GM03348 (cell line): ENCODE results near the gene UPK1B.

Source experiments
- DNase-seq: peaks from one replicate; pipeline ENCODE4 v3.0.0; 2012; ENCODE audit warnings: low spot score

Gene UPK1B

DNA sequence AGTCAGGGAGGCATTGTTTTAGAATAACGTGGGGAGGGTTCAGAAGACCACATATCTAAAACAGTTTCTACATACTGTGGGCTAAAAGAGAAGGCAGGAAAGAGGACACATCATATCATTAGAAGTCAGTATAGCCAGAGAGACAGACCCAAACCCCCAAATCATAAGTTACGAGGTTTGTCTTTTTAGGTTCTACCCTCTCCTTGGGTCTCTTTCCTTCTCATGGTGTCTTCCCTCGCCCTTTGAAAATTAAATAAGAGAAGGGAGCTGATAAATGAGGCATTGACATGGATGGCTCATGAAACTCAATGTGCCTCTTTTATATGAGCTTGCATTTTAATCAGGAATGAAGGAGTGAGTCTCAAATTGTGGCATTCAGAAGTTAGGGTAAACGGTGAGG is 3.4 kb downstream of the UPK1B start:
- DNase-seq = no peak

DNA sequence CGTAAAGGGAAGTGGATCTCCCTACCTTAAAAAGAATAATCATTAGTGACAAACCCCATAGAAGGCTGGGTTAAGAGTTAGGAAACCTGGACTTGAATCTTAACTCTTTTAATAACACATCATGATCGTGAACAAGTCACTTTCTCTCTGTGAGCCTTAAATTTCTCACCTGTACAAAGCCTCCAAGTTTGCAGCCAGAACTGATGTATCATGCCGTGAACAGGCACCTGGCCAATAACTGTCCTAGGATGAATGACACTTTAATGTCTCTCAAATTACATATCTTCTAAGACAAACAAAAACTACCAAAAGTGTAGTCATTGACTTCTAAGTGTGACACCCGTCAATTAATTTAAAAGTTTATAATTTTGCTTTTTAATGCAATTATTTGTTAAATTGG is 3.9 kb downstream of the UPK1B start:
- DNase-seq = no peak

DNA sequence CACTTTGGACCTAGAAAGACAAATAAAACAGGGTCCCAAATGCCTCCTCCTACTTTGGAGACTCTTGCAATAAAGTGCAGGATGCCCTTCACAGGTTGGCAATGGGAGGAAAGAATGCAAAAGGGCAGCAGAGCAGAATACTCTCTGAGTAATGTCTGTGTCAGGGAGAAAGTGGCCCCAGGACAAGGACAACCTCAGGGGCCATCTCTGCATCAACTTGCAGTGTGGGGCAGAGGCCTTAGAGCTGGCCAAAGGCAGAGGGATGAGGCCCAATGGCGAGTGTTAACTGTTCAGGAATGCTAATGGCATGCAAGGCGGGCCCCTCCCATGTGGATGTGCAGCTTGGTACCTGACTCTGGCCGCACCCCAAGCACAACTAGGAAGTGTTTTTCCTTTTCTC is 8.4 kb downstream of the UPK1B start:
- peak; percentile 54 for DNase-seq

DNA sequence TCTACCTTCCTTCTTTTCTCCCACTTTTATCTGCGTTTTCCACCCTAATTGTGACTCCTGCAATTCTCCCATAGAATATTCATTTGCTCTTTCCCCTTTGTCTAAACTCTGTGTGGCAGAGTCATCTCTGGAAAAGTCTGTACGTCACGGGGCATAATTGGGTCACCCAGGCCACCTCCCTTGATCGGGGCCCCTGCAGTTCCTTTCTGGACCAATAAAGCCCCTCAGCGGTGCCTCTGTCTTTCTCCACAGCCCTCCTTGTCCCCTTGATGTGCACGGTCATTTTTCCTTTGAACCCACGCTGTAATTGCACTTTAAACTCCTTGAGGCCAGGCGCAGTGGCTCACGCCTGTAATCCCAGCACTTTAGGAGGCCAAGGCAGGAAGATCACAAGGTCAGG is 10.7 kb downstream of the UPK1B start:
- no peak for DNase-seq

DNA sequence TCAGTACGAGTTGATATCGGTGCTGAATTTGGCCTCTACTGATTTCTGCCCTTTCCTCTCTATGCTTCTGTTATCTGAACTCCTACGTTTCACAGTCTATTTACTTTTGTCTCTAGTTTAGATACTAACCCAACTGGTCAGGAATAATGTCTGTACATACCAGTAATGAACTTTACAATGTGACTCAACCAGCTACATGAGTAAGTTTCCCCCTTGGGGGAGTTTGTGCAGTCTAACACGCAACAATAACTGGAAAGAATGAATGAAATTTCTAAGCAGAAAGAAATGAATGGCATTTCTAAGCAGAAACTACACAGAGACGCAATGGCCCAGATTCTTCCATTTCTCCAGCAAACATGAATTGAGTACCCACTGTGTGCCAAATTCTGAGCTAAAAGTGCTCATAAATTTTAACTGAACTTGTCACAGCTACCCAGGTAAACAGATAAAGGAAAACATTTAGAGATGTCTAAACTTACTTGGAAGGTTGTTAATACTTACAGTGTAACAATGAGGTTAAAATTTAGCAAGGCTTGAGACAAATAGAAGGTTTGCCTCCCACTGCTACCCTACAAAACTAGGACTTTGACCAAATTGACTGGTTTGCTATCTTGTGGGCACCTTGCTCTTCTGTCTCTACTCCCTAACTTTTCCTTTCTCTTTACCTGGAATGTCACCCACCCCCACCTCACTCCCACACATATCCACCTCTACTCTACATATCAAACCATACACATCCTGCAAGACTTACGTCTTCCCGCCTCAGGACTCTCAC is 11.6 kb downstream of the UPK1B start:
- peak; percentile 78 for DNase-seq

DNA sequence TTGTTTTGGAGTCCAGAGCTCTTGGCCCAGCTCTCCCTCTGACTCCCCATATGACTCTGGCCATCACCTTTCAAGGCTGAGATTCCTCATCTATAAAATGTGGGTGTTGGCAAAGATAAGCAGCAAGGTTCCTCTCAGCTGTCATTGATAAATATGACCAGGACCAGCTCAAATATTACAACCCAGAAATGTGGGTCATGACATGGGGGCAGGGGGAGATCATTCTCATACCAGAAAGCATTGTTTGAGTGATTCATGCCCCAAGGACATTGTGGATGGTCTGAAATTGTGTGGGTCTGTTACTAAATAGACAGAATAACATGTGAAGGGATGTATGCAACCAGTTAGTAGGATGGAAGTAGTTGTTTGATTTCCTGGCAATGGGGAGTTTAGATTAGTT is 13.9 kb downstream of the UPK1B start:
- no peak for DNase-seq

DNA sequence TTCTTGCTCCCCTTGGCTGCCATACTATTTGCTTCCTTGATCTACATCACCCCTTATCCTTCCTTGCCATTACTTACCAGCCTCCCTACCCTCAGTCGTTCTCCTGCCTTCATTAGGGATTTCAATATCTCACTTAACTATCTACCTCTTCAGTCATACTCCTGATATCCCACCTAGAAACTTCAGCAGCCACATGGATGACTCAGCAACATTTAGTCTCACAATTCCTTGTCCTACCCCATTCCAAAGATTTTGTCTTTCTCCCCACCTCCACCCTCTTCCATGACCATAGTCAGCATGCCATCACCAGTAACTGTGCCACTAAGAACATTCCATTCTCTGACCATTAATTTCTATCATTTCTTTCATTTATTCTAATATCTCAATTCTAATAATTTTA is 18.4 kb downstream of the UPK1B start:
- DNase-seq = no peak

DNA sequence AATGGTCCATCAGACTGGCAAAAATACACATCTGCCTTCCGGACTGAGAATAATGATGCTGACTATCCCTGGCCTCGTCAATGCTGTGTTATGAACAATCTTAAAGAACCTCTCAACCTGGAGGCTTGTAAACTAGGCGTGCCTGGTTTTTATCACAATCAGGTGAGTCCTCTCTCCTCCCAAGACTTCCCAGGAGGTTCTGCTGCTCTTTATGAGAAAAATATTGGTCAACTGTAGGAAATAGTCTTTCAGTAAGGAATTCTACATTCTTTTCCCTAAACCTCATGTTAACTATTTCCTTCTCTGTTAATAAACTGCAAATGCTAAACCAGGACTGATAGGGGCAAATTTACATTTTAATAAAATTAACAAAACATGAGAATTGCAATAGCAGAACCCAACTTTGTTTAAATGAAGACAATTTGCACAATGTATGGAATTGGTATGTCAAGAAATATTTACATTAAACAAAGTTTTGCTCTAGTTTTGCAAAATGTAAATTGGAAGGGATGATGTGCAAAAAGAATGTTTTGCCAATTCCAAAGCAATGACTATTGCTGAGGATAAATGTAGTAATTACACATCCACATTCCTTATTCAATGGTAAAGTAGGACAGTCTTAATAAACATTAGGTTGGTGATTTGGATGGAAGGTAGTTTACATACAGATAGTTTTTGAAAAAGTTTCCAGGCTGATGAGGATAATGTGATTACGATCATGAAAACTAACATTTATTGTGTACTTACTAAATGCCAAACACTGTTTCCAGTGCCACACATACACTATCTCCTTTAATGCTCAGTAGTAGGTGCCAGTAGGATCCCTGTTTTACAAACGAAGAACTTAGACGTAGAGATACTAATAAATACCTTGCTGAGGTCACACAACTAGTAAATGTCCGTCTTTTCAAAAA is 21.1 kb downstream of the UPK1B start:
- DNase-seq = peak; percentile 36

DNA sequence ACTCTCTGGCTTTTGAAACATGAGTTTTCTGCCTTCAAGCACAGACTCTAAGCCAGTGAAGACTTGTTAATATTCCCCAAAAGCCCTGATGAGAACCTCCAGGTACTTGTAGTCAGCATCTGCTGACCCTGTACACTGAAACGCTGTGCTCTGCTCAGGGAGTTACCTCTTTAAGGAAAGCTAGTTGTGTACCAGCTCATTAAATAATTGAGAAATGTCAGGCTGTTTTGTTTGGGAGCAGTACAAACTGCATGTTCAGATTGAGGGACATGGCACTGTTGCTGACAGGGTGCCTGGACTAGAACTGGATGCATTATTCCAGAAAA is 21.7 kb downstream of the UPK1B start:
- no peak for DNase-seq

DNA sequence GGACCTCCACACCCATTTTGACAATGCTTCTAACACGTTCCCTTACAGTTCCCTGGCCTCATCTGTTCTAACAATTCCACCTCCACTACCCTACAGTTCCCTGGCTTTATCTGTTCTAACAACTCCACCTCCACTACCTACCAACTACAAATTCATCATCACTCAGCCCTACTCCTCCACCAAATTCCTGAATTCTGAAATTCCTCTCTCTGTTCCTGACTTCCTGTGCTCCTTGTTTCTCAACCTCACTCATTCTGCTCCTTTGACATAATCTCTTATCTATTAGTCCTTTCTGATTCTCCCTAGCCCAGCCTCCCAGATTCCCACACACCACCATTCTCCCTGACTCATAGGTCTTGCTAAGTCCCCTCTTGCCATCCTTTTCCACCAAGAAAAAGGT is 22.5 kb downstream of the UPK1B start:
- DNase-seq = no peak

DNA sequence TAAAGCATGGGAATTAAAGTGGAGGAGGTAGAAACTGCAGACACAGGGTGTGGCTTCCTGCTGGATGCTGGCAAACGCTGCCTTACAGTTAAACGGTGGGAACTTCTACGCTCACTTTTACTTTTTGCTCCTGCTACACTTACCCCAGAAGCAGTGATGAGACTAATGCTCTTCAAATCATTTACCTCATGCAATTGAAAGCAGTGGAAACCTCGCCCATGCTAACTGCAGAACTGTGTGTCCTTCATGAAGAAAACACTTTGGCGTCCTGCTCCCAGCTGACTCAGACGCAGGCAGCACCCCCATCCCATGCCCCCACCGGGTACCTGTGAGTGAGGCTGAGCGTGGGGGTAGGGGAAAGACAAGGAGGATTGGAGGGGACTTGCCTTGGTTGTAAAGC is 31.8 kb downstream of the UPK1B start:
- no peak for DNase-seq

DNA sequence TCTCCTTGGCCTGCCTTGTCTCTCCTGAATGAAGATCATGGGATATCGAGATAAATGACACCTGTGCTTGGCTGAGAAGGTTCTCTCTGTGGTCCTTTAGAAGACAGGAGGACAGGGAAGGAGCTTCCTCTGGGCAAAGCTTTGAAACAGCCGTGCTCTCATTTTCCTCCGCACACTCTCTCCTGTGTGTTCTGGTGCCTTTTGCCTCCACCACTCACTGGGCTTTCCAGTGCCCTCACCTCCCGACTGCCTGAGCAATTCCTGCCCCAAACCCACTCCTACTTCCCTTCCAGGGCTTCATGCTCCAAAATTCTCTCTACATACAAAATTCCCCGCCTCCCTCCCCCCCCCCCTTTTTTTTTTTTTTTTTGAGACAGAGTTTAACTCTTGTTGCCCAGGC is 32.3 kb downstream of the UPK1B start:
- DNase-seq = no peak

DNA sequence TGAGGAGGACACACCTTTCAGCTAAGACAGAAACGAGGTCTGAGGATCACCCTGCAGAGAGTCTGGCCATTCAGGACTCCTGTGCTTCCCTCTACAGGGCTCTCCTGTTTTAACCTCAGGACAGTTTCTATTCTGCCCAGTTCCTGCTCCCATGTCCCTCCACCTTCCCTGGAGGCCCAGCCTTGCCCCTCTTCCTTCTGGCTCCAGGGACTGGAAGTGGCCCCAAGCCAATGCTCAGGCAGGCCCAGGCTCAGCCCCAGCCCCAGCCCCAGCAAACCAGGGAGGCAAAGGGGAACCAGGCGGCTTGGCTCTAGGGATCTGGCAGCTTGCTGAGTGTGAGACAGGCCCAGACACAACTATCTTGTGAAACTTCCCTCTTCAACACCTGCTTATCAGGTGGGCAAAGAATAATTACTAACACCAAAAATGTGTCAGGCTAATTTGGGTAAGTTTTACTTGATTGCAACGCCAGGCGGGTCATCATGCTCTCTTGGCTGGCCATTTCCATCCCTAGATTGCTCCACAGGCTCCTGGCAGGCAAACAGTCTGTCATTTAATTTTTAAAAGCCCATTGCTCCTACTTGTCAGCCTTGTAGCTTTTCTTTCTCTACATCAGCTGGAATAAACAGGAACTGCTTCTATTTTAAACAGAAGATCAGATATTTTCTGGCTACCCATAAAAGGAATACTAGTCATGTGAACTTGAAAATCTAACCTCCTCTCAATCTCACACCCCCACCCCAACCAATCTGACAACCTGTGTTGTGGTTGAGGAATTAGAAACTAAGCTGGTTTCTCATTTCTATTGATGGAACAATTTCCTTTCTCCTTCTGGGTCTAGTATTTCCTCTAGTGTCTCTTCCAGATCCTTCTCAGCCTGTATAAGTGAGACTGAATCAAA is 33.5 kb downstream of the UPK1B start:
- DNase-seq = no peak

DNA sequence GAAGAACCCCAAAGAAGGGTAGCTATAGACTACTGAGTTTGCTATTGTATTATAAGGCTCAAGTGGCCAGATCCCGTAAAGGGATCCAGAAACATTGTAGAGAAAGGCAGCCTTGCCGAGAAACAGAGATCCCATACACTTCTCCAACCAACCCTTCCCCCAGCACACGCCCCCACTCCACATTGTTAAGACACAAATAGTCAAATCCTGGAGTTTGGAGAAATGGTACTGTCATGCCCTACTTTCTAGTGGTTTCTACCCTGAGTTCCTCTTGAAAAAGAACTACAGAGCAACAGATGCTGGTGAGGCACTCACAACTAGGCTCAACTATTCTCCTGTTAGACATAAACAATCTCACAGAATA is 34.1 kb downstream of the UPK1B start:
- no peak for DNase-seq

DNA sequence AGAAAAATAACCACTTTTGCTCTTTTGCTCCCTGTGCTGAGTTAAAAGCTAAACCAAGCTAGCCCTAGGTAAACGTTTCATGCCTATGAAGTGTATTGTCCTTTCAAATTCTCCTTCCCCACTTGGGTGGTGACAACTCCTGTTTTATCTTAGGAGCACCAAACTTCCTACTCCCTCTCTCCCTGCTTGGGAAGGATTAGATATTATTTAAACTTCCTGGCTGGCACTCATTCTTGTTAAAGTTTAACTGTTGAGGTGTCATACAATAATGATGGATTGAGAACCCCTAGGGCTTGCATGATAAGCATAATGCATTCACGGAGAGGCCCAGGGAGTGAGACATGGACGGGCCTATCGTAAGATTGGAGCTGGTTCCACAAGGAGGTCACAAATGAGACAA is 37.8 kb downstream of the UPK1B start:
- no peak for DNase-seq

DNA sequence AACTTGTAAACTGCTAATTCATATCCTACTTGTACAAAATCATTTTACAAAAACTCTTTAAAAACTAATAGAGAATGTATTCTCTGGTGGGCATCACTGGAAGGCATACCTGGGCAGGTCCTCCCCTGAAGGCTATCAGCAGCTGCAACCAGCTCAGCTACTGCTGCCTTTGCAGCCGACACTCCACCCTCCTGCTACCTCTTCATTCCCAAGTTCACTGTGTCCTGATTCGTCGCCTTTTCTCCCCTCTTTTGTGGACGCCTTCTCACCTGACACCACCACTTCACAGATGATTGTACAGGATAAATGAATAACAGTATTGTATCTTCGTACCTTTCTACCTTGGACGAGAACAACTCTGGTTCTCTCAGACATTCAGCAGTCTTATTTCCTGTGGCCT is 38.4 kb downstream of the UPK1B start:
- no peak for DNase-seq

DNA sequence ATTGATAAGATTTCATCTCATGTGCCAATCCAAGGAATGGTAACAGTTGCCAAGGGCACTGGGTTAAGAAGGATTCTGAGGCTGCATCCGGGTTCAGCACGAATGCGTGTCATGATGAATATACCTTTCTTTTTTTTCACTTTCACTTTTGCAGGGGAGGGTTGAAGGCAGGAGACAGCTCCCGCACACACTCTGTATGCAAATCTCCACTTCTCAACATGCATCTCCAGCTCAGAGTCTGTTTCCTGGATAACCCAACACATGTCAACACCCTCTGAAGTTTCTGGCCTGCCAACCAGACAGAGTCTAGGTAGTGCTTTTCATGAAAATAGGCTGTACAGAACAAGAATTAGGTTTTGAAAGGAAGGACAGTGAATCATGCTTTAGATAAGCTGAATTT is 45.7 kb downstream of the UPK1B start:
- no peak for DNase-seq

DNA sequence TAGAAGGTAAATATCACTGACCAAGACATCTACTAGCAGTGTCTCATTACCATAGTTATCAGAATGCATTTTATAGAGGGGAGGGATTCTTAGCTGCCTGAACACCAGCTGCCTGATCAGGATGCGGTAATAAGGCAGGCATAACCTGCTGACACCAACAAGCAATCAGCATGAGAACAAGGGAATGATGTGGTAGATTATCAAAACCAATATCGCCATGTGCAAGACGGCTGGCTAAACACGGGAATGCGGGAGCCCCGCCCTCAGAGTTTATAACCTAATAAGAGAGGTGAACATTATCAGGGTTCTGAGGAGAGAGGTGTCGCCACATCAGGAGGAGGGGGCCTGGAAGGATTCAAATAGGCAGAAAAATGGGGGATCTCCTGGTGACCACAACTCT is 46.8 kb downstream of the UPK1B start:
- no peak for DNase-seq

DNA sequence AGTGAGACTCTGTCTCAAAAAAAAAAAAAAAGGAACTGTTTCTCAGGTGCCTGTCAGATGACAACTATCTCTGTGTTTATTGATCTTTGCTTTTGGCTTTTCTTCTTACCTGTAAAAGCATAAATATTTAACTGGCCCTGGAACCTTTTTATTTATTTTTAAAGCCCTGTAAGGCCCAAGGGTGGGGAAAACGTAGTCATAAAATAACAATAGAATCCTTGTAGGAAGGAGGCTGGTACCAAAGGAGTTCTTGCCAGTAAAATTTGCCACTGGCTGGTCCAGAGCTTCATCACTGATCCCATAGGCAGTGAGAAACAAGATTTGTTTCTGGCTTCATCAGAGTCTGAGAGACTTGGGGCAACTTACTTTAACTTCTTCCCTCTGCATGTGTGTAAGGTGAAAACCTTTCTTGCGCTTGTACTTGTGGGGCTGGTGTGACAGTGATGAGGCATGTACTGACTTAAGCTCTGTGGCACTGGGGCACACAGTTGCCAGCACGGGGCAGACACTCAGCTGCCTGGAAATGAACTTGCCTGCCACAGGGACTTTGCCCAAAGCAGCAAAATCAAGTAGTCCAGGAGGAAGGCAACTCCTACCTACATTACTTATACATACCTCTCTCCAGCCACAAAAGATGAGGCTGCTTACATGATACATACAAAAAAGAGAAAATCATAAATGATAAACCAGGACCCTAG is 47.7 kb downstream of the UPK1B start:
- no peak for DNase-seq

DNA sequence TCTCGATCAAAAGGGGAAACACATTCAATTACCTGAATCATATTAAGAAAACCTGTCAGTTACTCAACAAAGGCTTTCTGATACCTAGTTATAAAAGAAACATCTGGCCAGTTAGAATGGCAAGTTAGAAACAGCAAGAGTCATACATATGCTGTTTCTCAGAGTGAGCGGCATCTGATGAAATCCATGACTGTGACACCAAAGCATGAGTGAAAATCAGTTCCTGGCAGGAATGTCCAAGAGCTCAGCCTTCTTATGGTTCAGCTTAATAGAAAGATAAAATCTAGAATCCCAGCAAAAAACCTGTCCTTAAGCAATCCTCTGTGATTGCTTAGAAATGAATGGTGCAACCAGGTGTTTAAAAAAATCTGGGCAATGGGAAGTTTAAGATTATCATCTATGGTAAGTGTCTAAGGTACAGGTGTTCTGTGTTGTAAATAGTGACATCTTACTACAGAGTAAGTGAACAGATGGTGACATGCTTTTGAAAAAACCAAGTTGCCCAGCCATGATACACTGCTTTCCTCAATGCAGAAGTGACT is 48.5 kb downstream of the UPK1B start:
- peak; percentile 20 for DNase-seq

DNA sequence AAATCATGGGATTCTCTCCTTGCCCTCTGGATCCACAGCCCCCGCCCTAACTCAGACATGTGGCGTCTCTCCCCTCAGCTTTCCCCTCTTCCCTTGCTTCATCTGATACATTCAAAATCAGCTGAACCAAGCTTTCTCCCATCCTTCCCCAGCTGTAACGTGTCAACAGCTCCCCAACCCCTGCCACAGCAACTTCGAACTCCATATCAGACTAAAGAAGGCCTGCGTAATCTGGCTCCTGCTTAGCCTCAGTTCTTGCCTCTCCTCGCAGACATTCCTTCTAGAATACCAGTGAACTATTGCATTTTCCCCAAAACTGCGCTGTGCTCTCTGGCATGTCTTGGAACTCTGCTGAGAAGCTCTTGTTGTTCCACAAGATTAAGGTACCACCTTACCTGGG is 49.0 kb downstream of the UPK1B start:
- DNase-seq = no peak

DNA sequence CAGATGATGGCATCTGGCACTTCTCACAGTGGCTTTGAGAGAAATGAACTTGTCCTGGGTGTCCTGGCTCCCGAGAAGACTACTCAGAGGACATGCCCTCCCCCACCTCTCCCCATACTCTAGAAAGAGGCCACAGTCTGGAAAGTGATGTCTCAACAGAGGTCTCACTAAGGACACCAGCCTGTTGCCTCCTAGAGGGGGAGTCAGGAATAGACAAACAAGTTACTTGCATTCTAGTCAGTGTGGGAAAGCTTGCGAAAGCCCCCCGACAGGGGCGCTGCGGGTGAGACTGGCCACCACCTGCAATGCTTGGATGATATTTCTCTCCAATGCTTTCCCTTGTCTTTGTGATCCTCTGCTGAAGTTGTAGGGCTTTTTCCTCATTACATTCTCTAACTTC is 50.1 kb downstream of the UPK1B start:
- no peak for DNase-seq
